GM12873 (cell line): ENCODE data around the gene DLG3.

Source experiments
- CTCF ChIP-seq: IDR thresholded peaks from 2 replicates; pipeline ENCODE4 v1.5.1; 2012; ENCODE audit warnings: low read depth, mild to moderate bottlenecking, moderate library complexity, low read length, control low read depth; ENCODE audit not compliant: insufficient read depth; ENCODE audit errors: missing control alignments

Gene DLG3

GRCh38 chrX:70494441-70494840, 49.8 kb downstream of the DLG3 start:
- no peak for TF ChIP-seq CTCF

GRCh38 chrX:70496491-70496890, 51.9 kb downstream of the DLG3 start:
- TF ChIP-seq CTCF: no peak

DNA sequence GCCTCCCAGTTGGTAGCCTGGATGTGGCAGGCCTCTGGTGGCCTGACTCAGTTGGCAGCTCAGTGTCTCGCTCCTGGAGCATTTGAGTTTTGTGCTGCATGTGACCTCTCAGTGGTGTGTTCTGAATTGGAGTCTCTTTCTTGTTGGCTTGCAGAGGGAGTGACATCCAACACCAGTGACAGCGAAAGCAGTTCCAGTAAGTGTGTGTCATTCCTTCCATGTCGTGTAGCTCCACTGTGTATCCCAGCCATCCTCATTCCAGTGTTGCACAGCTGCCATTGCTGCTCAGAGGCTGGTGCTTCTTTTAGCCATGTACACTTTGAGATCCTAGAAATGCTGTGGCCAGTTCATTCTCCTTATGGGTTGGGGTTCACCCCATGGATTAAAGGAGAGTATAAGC, 52.4 kb downstream of the DLG3 start:
- no peak for TF ChIP-seq CTCF

- no peak for TF ChIP-seq CTCF
Measured at GRCh38 chrX:70498129-70498528, 53.5 kb downstream of the DLG3 start.

DNA sequence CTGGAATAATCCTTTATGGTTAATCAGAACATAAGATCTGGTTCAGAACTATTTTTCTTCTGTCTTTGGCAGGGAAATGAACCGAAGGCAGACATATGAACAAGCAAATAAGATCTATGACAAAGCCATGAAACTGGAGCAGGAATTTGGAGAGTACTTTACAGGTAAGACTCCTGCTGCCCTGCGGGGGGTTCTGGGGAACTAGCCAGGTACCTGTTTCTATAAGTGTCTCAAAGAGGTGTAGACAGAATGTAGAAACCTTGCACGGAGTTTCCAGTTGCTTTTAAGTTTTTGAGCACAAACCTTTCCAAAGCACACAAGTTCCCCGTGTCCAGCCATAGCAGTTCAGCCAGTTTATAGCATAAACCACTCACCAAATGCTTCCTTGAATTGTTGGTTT, 56.2 kb downstream of the DLG3 start:
- no peak for TF ChIP-seq CTCF

DNA sequence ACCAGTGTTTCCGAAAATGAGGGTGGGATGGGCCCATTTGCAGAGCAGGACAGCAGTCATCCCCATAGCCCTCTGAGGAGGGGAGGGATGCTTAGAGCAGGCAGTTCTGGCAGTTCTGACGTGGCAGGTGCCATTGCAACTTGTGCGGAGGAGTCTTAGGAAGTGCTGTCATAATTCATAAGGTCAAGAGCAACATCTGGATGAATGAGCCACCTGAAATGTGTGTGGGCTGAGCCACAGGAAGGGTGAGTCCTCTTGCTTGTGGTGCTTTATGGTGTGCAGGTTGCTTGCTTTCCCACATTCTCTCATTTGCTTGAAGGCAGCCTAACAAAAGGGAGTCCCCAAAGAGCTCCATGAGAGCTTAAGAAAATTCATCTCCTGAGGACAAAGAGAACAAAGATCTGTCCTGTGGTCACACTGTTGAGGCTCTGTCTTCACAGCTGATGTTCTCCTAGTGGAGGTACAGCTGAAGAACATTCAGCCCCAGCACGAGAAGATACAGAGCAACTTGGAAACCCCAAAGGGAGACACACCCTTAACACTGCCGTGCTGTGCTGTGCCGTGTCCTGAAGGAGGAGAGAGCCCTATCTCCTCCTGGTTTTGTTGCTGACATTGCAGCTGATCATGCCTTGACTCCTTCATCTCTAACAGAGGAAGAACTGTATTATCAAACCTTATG, 60.3 kb downstream of the DLG3 start:
- TF ChIP-seq CTCF: no peak

- no peak for TF ChIP-seq CTCF
Measured at GRCh38 chrX:70505451-70505841, 60.8 kb downstream of the DLG3 start.
